MCF 10A (cell line): ENCODE measurements around the gene GSKIP. TPM values are rescaled to one million over a fixed set of nuclear protein-coding genes. Genes with fewer than 3 reads are reported as not detected.

Experiments used
- BruUV-seq: library from RNA; stranded (reverse); fragments of 400-500 nt; replicated peaks from 2 replicates; lab custom pipeline; 2021; lab: Mats Ljungman, UMichigan
- CTCF ChIA-PET: fragments of 300-600 bp; sonication (Branson Sonifier 250); formaldehyde crosslinking; extraction: SDS; loops from one replicate; lab custom pipeline; 2021; ENCODE audit warnings: antibody characterized with exemption, inconsistent platforms; lab: Yijun Ruan, JAX
- POLR2A ChIA-PET: fragments of 300-600, 350-650 bp; sonication (Branson Sonifier 250); formaldehyde crosslinking; extraction: SDS; loops from one replicate; lab custom pipeline; 2020; ENCODE audit warnings: antibody characterized with exemption, inconsistent platforms; lab: Yijun Ruan, JAX
- DNase-seq: peaks from one replicate; pipeline ENCODE4 v3.0.0-alpha.2; 2018; ENCODE audit not compliant: unreplicated experiment
- H3K27ac Mint-ChIP-seq: one replicate; pipeline ENCODE4 v1.8.0; 2022; ENCODE audit warnings: mild to moderate bottlenecking, low read depth, mixed read lengths; ENCODE audit not compliant: unreplicated experiment
- H3K27me3 Mint-ChIP-seq: one replicate; pipeline ENCODE4 v1.8.0; 2022; ENCODE audit warnings: mixed read lengths; ENCODE audit not compliant: insufficient read depth, unreplicated experiment
- H3K36me3 Mint-ChIP-seq: one replicate; pipeline ENCODE4 v1.8.0; 2022; ENCODE audit warnings: mild to moderate bottlenecking, moderate library complexity, mixed read lengths; ENCODE audit not compliant: insufficient read depth, unreplicated experiment
- H3K4me1 Mint-ChIP-seq: one replicate; pipeline ENCODE4 v1.8.0; 2022; ENCODE audit warnings: mixed read lengths; ENCODE audit not compliant: insufficient read depth, unreplicated experiment
- H3K4me3 Mint-ChIP-seq: one replicate; pipeline ENCODE4 v1.8.0; 2022; ENCODE audit warnings: mild to moderate bottlenecking, moderate library complexity, mixed read lengths; ENCODE audit not compliant: unreplicated experiment
- H3K9me3 Mint-ChIP-seq: one replicate; pipeline ENCODE4 v1.8.0; 2022; ENCODE audit warnings: mixed read lengths; ENCODE audit not compliant: unreplicated experiment
- intact Hi-C: fragments of 100-400 bp; cut with micrococcal nuclease; formaldehyde crosslinking; loops from 2 replicates; pipeline ENCODE4 v1.14.1; 2022
- total RNA-seq: library from RNA; stranded (reverse); gene quantifications from 2 replicates; pipeline ENCODE4 v1.2.3, GENCODE V29; 2022
- TF ChIP-seq, protein P1 (sequence below): fragments of 200-600 bp; IDR thresholded peaks from one replicate; pipeline ENCODE4 v1.8.0; 2022; ENCODE audit warnings: antibody characterized with exemption, mild to moderate bottlenecking; ENCODE audit not compliant: unreplicated experiment

GSKIP gene
- total RNA-seq, 1 experiment from 2014 or later: 19.8 TPM

DNA sequence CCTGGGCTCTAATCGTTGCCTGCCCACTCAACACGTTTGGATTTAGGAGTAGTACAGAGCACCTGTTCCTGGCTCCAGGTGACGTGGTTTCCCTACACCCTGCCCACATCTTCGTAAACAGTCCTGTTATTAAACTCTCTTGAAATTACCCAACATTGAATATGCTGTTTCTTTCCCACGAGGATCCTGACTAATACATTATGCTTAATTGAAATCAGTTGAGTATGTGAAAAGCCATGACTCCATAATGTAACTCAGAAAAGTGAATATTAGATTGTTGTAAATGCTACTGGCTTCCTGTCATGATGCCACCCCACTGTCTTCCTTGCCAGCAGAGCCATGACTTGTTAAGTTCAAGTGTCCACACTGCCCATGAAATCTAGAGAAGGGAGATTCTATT, 50.2 kb downstream of the GSKIP start:
- H3K36me3 Mint-ChIP-seq: no peaks in the 10 kb centered on the region
- POLR2A ChIA-PET: no interaction called here
- BruUV-seq: no TSS peak
- no peak for DNase-seq
- H3K9me3 Mint-ChIP-seq: no peaks in the 10 kb centered on the region
- intact Hi-C loops: no loop called here
- no peaks in the 10 kb centered on the region for H3K4me1 Mint-ChIP-seq
- H3K27ac Mint-ChIP-seq: no peak overlapping the region
- TF ChIP-seq, protein P1, sequence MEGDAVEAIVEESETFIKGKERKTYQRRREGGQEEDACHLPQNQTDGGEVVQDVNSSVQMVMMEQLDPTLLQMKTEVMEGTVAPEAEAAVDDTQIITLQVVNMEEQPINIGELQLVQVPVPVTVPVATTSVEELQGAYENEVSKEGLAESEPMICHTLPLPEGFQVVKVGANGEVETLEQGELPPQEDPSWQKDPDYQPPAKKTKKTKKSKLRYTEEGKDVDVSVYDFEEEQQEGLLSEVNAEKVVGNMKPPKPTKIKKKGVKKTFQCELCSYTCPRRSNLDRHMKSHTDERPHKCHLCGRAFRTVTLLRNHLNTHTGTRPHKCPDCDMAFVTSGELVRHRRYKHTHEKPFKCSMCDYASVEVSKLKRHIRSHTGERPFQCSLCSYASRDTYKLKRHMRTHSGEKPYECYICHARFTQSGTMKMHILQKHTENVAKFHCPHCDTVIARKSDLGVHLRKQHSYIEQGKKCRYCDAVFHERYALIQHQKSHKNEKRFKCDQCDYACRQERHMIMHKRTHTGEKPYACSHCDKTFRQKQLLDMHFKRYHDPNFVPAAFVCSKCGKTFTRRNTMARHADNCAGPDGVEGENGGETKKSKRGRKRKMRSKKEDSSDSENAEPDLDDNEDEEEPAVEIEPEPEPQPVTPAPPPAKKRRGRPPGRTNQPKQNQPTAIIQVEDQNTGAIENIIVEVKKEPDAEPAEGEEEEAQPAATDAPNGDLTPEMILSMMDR: no peak
- no peak overlapping the region for H3K4me3 Mint-ChIP-seq
- CTCF ChIA-PET: no interaction called here
- no peaks in the 10 kb centered on the region for H3K27me3 Mint-ChIP-seq

DNA sequence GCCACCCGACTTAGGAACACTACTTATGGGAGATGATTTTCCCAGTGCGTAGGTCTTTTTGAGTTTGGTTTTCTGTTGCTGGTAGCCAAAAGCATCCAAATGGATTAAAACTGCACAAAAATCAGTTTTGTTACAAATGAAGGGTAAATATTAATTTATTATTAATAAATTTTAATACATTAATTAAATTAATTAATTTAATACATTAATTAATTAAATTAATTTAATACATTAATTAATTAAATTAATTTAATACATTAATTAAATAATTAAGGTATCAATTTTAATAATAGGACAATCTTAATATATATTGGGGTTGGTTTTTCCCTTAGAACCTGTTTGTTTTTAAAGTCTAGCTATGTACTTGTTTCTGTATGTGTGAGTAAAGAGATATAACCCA, 52.2 kb downstream of the GSKIP start:
- intact Hi-C loops: no loop called here

GRCh38 chr14:96416292-96416691, 53.0 kb downstream of the GSKIP start:
- intact Hi-C loops: no loop called here
- TF ChIP-seq, protein P1: no peak
- ChIA-PET CTCF (interaction anchor here (1.0 to 1.4 kb wide), 2 partner anchors 115 to 118 kb away, joined by 5 read pairs; no protein-coding TSS in a partner anchor), POLR2A (no interaction called here)
- H3K4me3 Mint-ChIP-seq: no peak overlapping the region
- no peak overlapping the region for H3K27ac Mint-ChIP-seq
- no peak for DNase-seq
- no peaks in the 10 kb centered on the region for H3K9me3 Mint-ChIP-seq
- H3K36me3 Mint-ChIP-seq: no peaks in the 10 kb centered on the region
- no peaks in the 10 kb centered on the region for H3K4me1 Mint-ChIP-seq
- H3K27me3 Mint-ChIP-seq: no peaks in the 10 kb centered on the region
- no TSS peak for BruUV-seq

More for the DNA sequence above, 52.2 kb downstream of the GSKIP start:
- Mint-ChIP-seq H3K36me3 (no peaks in the 10 kb centered on the region), H3K27ac (no peak overlapping the region), H3K27me3 (no peaks in the 10 kb centered on the region), H3K4me3 (no peak overlapping the region), H3K9me3 (no peaks in the 10 kb centered on the region), H3K4me1 (no peaks in the 10 kb centered on the region)
- TF ChIP-seq, protein P1: no peak
- DNase-seq: no peak
- CTCF ChIA-PET: interaction anchor here (1.0 kb wide), 1 partner anchor 117 kb away, joined by 5 read pairs; no protein-coding TSS in a partner anchor
- BruUV-seq: no TSS peak
- POLR2A ChIA-PET: interaction anchor here (0.6 kb wide), 1 partner anchor 641 kb away, joined by 4 read pairs; no protein-coding TSS in a partner anchor

- Mint-ChIP-seq H3K36me3 (no peaks in the 10 kb centered on the region), H3K4me3 (no peak overlapping the region), H3K27me3 (no peaks in the 10 kb centered on the region), H3K4me1 (no peaks in the 10 kb centered on the region), H3K9me3 (no peaks in the 10 kb centered on the region), H3K27ac (no peak overlapping the region)
- ChIA-PET POLR2A (interaction anchor here (0.6 kb wide), 1 partner anchor 14 kb away, joined by 3 read pairs; no protein-coding TSS in a partner anchor), CTCF (interaction anchor here (0.5 to 1.8 kb wide), 6 partner anchors 11 to 566 kb away, joined by 3 to 6 read pairs (median 4); no protein-coding TSS in a partner anchor)
- BruUV-seq: no TSS peak
- no peak for DNase-seq
- TF ChIP-seq, protein P1: no peak
- intact Hi-C loops: no loop called here
Measured at GRCh38 chr14:96417254-96417653, 53.9 kb downstream of the GSKIP start.
